Measurements from ENCODE around the gene MSLN.

MSLN gene

DNA sequence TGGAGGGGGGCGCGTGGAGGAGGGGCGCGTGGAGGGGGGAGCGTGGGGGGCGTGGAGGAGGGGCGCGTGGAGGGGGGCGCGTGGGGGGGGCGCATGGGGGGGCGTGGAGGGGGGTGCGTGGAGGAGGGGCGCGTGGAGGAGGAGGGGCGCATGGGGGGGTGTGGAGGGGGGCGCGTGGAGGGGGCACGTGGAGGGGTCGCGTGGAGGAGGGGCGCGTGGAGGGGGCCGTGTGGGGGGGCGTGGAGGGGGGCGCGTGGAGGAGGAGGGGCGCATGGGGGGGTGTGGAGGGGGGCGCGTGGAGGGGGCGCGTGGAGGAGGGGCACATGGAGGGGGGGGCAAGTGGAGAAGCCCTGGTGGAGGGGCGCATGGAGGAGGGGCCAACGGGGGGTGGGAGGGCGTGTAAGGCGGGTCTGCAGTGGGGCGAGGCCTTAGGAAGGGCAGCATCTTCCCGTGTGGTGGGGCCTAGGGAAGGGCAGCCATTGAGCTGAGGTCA lies 7.3 kb downstream of the MSLN start:
- DNase-seq (ENCODE audit: low read depth), result no peak
- TF ChIP-seq CTCF (conservative IDR thresholded peaks at IDR 0.05; ENCODE audit: low read depth, low read length), result no peak
- no peak overlapping the region for H3K4me3 ChIP-seq (ENCODE audit: low read length)

DNA sequence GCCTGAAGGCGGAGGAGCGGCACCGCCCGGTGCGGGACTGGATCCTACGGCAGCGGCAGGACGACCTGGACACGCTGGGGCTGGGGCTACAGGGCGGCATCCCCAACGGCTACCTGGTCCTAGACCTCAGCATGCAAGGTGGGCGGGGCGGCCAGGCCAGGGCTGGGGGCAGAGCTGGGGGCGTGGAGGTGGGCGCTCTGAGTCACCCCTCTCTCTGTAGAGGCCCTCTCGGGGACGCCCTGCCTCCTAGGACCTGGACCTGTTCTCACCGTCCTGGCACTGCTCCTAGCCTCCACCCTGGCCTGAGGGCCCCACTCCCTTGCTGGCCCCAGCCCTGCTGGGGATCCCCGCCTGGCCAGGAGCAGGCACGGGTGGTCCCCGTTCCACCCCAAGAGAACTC lies 7.9 kb downstream of the MSLN start:
- DNase-seq (ENCODE audit: low read depth), result no peak
- no peak for TF ChIP-seq CTCF (conservative IDR thresholded peaks at IDR 0.05; ENCODE audit: low read depth, low read length)
- H3K4me3 ChIP-seq (ENCODE audit: low read length), result no peak overlapping the region

DNA sequence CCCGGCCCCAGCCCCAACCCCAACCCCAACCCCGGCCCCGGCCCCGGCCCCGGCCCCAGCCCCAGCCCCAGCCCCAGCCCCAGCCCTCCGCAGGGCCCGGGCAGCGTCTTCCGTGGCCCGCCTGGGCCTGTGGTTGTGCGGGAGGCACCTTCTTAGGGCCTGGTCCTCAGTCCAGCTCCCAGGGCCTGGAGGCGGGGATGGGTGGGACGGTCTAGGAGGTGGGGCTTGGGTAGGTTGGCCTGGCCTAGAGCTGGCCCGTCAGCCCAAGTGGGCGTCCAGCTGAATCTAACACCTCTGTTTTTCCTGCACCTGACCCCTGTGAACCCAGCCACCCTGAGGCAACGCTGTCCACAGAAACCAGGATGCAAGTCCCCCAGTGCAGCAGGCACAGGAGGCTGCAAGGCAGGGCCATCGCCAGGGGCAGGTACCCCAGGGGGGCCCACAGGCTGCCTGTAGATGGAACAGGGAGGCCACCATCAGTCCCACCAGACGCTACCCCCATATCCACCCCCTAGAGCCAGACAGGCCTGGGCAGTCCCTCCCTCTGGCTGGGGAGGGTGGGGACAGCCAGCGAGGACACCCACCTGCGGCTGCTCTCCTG lies 8.8 kb downstream of the MSLN start:
- H3K4me3 ChIP-seq (ENCODE audit: low read length), result no peak overlapping the region
- no peak for TF ChIP-seq CTCF (conservative IDR thresholded peaks at IDR 0.05; ENCODE audit: low read depth, low read length)
- no peak for DNase-seq (ENCODE audit: low read depth)

- no peak for TF ChIP-seq CTCF (conservative IDR thresholded peaks at IDR 0.05; ENCODE audit: low read depth, low read length)
- H3K4me3 ChIP-seq (ENCODE audit: low read length), result no peak overlapping the region
- DNase-seq (ENCODE audit: low read depth), result no peak
Observed at GRCh38 chr16:769934-770333, 9.4 kb downstream of the MSLN start.

DNA sequence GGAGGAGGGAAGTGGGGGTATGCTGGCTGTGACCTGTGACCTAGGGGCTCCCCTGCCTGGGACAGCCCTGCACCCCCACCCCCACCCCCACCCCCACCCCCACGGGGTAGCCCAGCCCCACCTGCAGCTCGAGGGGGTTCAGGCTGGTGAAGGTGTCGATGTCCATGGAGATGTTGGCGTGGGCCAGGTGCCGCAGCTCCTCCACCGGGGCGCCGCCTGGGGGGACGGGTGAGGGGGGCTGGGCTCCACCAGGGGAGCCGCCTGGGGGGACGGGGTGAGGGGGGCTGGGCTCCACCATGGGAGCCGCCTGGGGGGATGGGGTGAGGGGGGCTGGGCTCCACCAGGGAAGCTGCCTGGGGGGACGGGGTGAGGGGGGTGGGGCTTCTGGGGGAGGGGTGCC lies 9.9 kb downstream of the MSLN start:
- DNase-seq (ENCODE audit: low read depth), result no peak
- H3K4me3 ChIP-seq (ENCODE audit: low read length), result no peak overlapping the region
- no peak for TF ChIP-seq CTCF (conservative IDR thresholded peaks at IDR 0.05; ENCODE audit: low read depth, low read length)

DNA sequence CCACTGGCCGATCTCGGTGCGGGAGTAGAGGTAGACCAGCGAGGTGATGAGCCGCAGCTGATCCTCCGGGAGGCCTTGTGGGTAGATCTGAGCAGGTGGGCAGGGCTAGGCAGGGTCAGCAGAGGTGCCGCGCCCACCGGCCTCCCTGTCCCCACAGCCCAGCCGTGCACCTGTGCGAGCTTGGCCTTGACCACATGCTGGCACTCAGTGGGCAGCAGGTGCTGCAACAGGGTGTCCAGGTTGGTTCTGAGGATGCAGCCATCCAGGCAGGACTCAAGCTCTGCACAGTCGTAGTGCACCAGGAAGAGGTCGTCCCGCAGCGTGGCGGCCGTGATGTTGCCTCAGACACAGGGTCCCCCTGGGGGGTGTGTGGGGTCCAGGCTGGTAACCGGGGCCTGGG lies 12.4 kb downstream of the MSLN start:
- no peak for DNase-seq (ENCODE audit: low read depth)
- no peak for TF ChIP-seq CTCF (conservative IDR thresholded peaks at IDR 0.05; ENCODE audit: low read depth, low read length)
- no peak overlapping the region for H3K4me3 ChIP-seq (ENCODE audit: low read length)

Measured in retinal pigment epithelial cell (primary cell).